Keratinocyte (primary cell): ENCODE results near the gene KRT6C. TPM values are rescaled to one million over a fixed set of nuclear protein-coding genes. Genes with fewer than 3 reads are reported as not detected.
A peak's percentile ranks its signal among the peaks of the same experiment; 100 is the strongest.
"Not testable (repeated sequence)": the region's sequence is repeated elsewhere in the genome, so short reads cannot be mapped to it uniquely, and the experiment has no call there.

Experiments used
- DNase-seq: peaks from one replicate; pipeline ENCODE4 v3.0.0-alpha.2; 2011; ENCODE audit warnings: low read depth, missing footprints, low spot score
- FAIRE-seq: peaks from 2 replicates; lab custom pipeline; 2011; peaks lifted over from hg19 to GRCh38; lab: Jason Lieb, UNC
- H2AFZ ChIP-seq: 2 replicates; pipeline ENCODE4 v1.6.0; 2012; ENCODE audit warnings: low read length, control low read depth, inconsistent platforms; ENCODE audit not compliant: control insufficient read depth
- H3K27ac ChIP-seq: 2 replicates; pipeline ENCODE4 v1.5.1; 2011; ENCODE audit warnings: low read length; ENCODE audit not compliant: control insufficient read depth, insufficient read depth
- H3K27me3 ChIP-seq: 3 replicates; pipeline ENCODE4 v1.6.0; 2011; ENCODE audit warnings: low read length; ENCODE audit not compliant: control insufficient read depth, insufficient read depth; ENCODE audit errors: extremely low read depth
- H3K36me3 ChIP-seq, 2 experiments: 2 replicates in 1 of 2; 3 replicates in 1 of 2; pipeline ENCODE4 v1.5.1; 2011; ENCODE audit warnings: low read length in 2 of 2, mild to moderate bottlenecking in 1 of 2; ENCODE audit not compliant: control insufficient read depth in 2 of 2, insufficient read depth in 2 of 2; ENCODE audit errors: extremely low read depth in 1 of 2
- H3K4me1 ChIP-seq: 3 replicates; pipeline ENCODE4 v1.5.1; 2011; ENCODE audit warnings: low read length; ENCODE audit not compliant: control insufficient read depth, insufficient read depth; ENCODE audit errors: extremely low read depth
- H3K4me2 ChIP-seq: 3 replicates; pipeline ENCODE4 v1.6.0; 2011; ENCODE audit warnings: low read depth, low read length; ENCODE audit not compliant: control insufficient read depth, insufficient read depth; ENCODE audit errors: extremely low read depth
- H3K4me3 ChIP-seq, 3 experiments: fragments of 200-600 bp in 1 of 3; sonication (generic) in 1 of 3; 2 replicates in 2 of 3; 3 replicates in 1 of 3; pipeline ENCODE4 v1.5.1; 2011 to 2016; ENCODE audit warnings: low read length in 3 of 3, mild to moderate bottlenecking in 3 of 3, control low read depth in 2 of 3, inconsistent platforms in 1 of 3, low read depth in 1 of 3, mixed read lengths in 1 of 3, mixed run types in 1 of 3, moderate library complexity in 1 of 3; ENCODE audit not compliant: control insufficient read depth in 2 of 3, insufficient read depth in 2 of 3; ENCODE audit errors: extremely low read depth in 1 of 3
- H3K79me2 ChIP-seq: 2 replicates; pipeline ENCODE4 v1.6.0; 2012; ENCODE audit warnings: low read length; ENCODE audit not compliant: control insufficient read depth, insufficient read depth
- H3K9ac ChIP-seq: 3 replicates; pipeline ENCODE4 v1.6.0; 2011; ENCODE audit warnings: low read length; ENCODE audit not compliant: control insufficient read depth, insufficient read depth; ENCODE audit errors: extremely low read depth
- H3K9me1 ChIP-seq: 3 replicates; pipeline ENCODE4 v1.6.0; 2011; ENCODE audit warnings: low read length; ENCODE audit not compliant: control insufficient read depth, insufficient read depth; ENCODE audit errors: extremely low read depth
- H3K9me3 ChIP-seq: 2 replicates; pipeline ENCODE4 v1.5.1; 2012; ENCODE audit warnings: low read depth, low read length; ENCODE audit not compliant: control insufficient read depth
- H4K20me1 ChIP-seq: 3 replicates; pipeline ENCODE4 v1.6.0; 2011; ENCODE audit warnings: low read length; ENCODE audit not compliant: control insufficient read depth, insufficient read depth; ENCODE audit errors: extremely low read depth
- CTCF ChIP-seq, 3 experiments: IDR thresholded peaks in 1 of 3; conservative IDR thresholded peaks in 1 of 3; optimal IDR thresholded peaks in 1 of 3; 2 replicates in 2 of 3; 3 replicates in 1 of 3; pipeline versions ENCODE3 to v1.5.1; 2011; ENCODE audit warnings: low read length in 3 of 3, mild to moderate bottlenecking in 3 of 3, moderate library complexity in 2 of 3, control low read depth in 1 of 3, inconsistent platforms in 1 of 3; ENCODE audit not compliant: insufficient read depth in 2 of 3; ENCODE audit errors: extremely low read depth in 1 of 3
- EZH2 ChIP-seq: IDR thresholded peaks from one replicate; pipeline ENCODE4 v1.6.1; 2012; ENCODE audit warnings: inconsistent platforms, mild to moderate bottlenecking, low read length, moderate library complexity
- dilution Hi-C: fragments of 300-500 bp; cut with MboI; formaldehyde crosslinking; loops from one replicate; pipeline ENCODE4 v1.7.0; 2020; ENCODE audit warnings: low sequenced_read_pairs; ENCODE audit not compliant: extremely low pct_ligation_motif_present
- polyA plus RNA-seq, 5 experiments: library from polyadenylated mRNA; depleted of rRNA in 3 of 5; stranded (reverse) in 3 of 5; stranded (forward) in 1 of 5; unstranded in 1 of 5; fragments of >200 nt; gene quantifications; 1 replicate in 1 of 5; 2 replicates in 3 of 5; 3 replicates in 1 of 5; pipeline versions ENCODE4 v1.2.1 to v1.2.3, GENCODE V29; 2011 to 2012; ENCODE audit warnings: missing spikeins in 2 of 5, low read depth in 1 of 5, low replicate concordance in 1 of 5

KRT6C gene
- polyA plus RNA-seq, 1 donor (not counting 4 experiments of a cell fraction or from before 2014, with no cell fraction given) = 357 TPM

- H3K4me2 ChIP-seq = peak within 1 kb of the TSS; percentile 62
- no peaks in the 10 kb centered on the region for H3K27me3 ChIP-seq
- FAIRE-seq (peak; percentile 95), DNase-seq (no peak)
- H3K9ac ChIP-seq = peak within 1 kb of the TSS; percentile 43
- peak within 1 kb of the TSS; percentile 71 for H3K27ac ChIP-seq
- H3K79me2 ChIP-seq = no peaks in the 10 kb centered on the region
- dilution Hi-C loops = no loop called here
- no peak within 1 kb of the TSS for H2AFZ ChIP-seq
- H3K4me1 ChIP-seq = peaks cover 38% of the 10 kb centered on the region
- H3K36me3 ChIP-seq = peaks cover 4 to 10% of the 10 kb centered on the region in 2 experiments
- no peaks in the 10 kb centered on the region for H3K9me1 ChIP-seq
- H4K20me1 ChIP-seq = no peaks in the 10 kb centered on the region
- H3K9me3 ChIP-seq = no peaks in the 10 kb centered on the region
- TF ChIP-seq CTCF (optimal IDR thresholded peaks at IDR 0.05 in 1 of 3, IDR thresholded peaks at IDR 0.05 in 1 of 3, conservative IDR thresholded peaks at IDR 0.05 in 1 of 3; ENCODE audit: extremely low read depth in 1 of 3, insufficient read depth in 2 of 3, low read length in 3 of 3) (no peak), EZH2 (no peak)
- H3K4me3 ChIP-seq = peak within 1 kb of the TSS in 1 of 3 experiments; percentile 30
Measured at GRCh38 chr12:52452101-52452500, 21.5 kb downstream of the KRT6C start, which contains the start of gene KRT6B. TSS of gene KRT6B (minus strand) at chr12:52452146. CDS start at chr12:52452078, 68 bp downstream.

GRCh38 chr12:52448228-52448627 lies 25.4 kb downstream of the KRT6C start:
- Histone ChIP-seq H3K4me1 (peaks cover 18% of the 10 kb centered on the region), H4K20me1 (no peaks in the 10 kb centered on the region), H3K9me1 (no peaks in the 10 kb centered on the region), H3K4me3 (no peak overlapping the region), H3K79me2 (no peaks in the 10 kb centered on the region), H3K9ac (no peak overlapping the region), H2AFZ (no peak overlapping the region), H3K4me2 (no peak overlapping the region), H3K27me3 (no peaks in the 10 kb centered on the region), H3K9me3 (no peaks in the 10 kb centered on the region), H3K27ac (no peak overlapping the region), H3K36me3 (peaks cover 4 to 12% of the 10 kb centered on the region in 2 experiments)
- FAIRE-seq (no peak), DNase-seq (no peak)
- TF ChIP-seq CTCF (optimal IDR thresholded peaks at IDR 0.05 in 1 of 3, IDR thresholded peaks at IDR 0.05 in 1 of 3, conservative IDR thresholded peaks at IDR 0.05 in 1 of 3; ENCODE audit: extremely low read depth in 1 of 3, insufficient read depth in 2 of 3, low read length in 3 of 3) (no peak), EZH2 (no peak)
- dilution Hi-C loops = no loop called here

- H3K27me3 ChIP-seq, H3K9me3 ChIP-seq, H3K79me2 ChIP-seq, H3K4me3 ChIP-seq, H3K9me1 ChIP-seq, H3K4me2 ChIP-seq, H2AFZ ChIP-seq, H4K20me1 ChIP-seq, H3K9ac ChIP-seq, dilution Hi-C loops, DNase-seq, H3K27ac ChIP-seq, FAIRE-seq: not testable (repeated sequence)
- Histone ChIP-seq H3K4me1 (peaks cover 18% of the 10 kb centered on the region), H3K36me3 (peaks cover 4 to 12% of the 10 kb centered on the region in 2 experiments)
Measured at GRCh38 chr12:52447196-52447595, 26.4 kb downstream of the KRT6C start.
